Adrenal gland (tissue), 12 donors: ENCODE results near the gene MYLK. TPM values are rescaled to one million over a fixed set of nuclear protein-coding genes. Genes with fewer than 3 reads are reported as not detected.

Source experiments
- DNase-seq, 7 donors: peaks; one replicate each; pipeline ENCODE4 v3.0.0-alpha.2; 2019 to 2020
- H3K27ac ChIP-seq, 5 donors: fragments of 200-600 bp; sonication (generic) in 4 of 5; 1 replicate in 3 of 5; 2 replicates in 2 of 5; pipeline versions ENCODE4 v1.5.1 to v1.8.0; 2016 to 2020; ENCODE audit warnings: mild to moderate bottlenecking in 1 of 5
- H3K27me3 ChIP-seq: fragments of 200-600 bp; 2 replicates; pipeline ENCODE4 v1.8.0; 2021
- H3K36me3 ChIP-seq, 2 donors: fragments of 200-600 bp; replicated peaks in 1 of 2; 1 replicate in 1 of 2; 2 replicates in 1 of 2; pipeline versions ENCODE4 v1.5.1 to v1.8.0; 2018 to 2022
- H3K4me1 ChIP-seq, 2 donors: fragments of 200-600 bp; replicated peaks in 1 of 2; 1 replicate in 1 of 2; 2 replicates in 1 of 2; pipeline versions ENCODE4 v1.5.1 to v1.8.0; 2018 to 2021
- H3K4me3 ChIP-seq, 4 donors: fragments of 200-600 bp; sonication (generic) in 3 of 4; one replicate each; pipeline ENCODE4 v1.5.1; 2016 to 2018
- H3K9me3 ChIP-seq, 3 donors: fragments of 200-600 bp; sonication (generic) in 1 of 3; replicated peaks in 1 of 3; 1 replicate in 2 of 3; 2 replicates in 1 of 3; pipeline versions ENCODE4 v1.5.1 to v1.8.0; 2016 to 2021
- CTCF ChIP-seq, 6 experiments: fragments of 450-650 bp in 4 of 6; fragments of 200-600 bp in 2 of 6; sonication (generic) in 1 of 6; IDR thresholded peaks; 1 replicate in 5 of 6; 2 replicates in 1 of 6; pipeline versions ENCODE4 v1.5.1 to v1.8.0; 2016 to 2021; ENCODE audit warnings: antibody characterized with exemption in 6 of 6, mild to moderate bottlenecking in 2 of 6, moderate library complexity in 1 of 6
- POLR2A ChIP-seq, 2 donors: fragments of 450-650 bp; IDR thresholded peaks; one replicate each; pipeline ENCODE4 v1.6.1; 2017; ENCODE audit warnings: antibody characterized with exemption in 2 of 2, mild to moderate bottlenecking in 2 of 2, moderate library complexity in 1 of 2
- WGBS, 4 donors: extraction: QIAGEN DNeasy Blood & Tissue Kit in 2 of 4; methylation state at CpG; one replicate each; pipeline versions ENCODE4 v1.1.5 to v1.1.7; 2013 to 2017; 5-methylcytosine and 5-hydroxymethylcytosine counted together
- intact Hi-C, 2 donors: fragments of 100-400 bp; cut with DNase I; formaldehyde crosslinking; loops; one replicate each; pipeline versions ENCODE4 v1.14.1 to v1.15.0; 2022 to 2023
- polyA plus RNA-seq, 3 donors: library from polyadenylated mRNA; stranded (reverse); fragments of 200-250 nt in 2 of 3; fragments of 350-450 nt in 1 of 3; fragmentation: Illumina TruSeq in 1 of 3; extraction: RNeasy Lipid Tissue Mini Kit (QIAGEN cat#74804) in 1 of 3; gene quantifications; one replicate each; pipeline ENCODE4 v1.2.3, GENCODE V29; 2013 to 2014
- total RNA-seq, 9 donors: library from RNA; depleted of rRNA in 4 of 9; stranded (reverse); fragments of >200 nt in 4 of 9; fragments of 120-200 nt in 1 of 9; fragmentation: NEBNext Ultra II Directional in 1 of 9; extraction: Animal tissue kit (Norgen Biotek cat#: 25700) in 1 of 9; gene quantifications; one replicate each; pipeline versions ENCODE4 v1.1.0 to v1.2.4, GENCODE V29; 2013 to 2023
- donor health status: healthy with polysubstance abuse.
- donor health status: Bipolar disorder and iron deficiency.
- donor health status: DM: yes; HTN: yes; CAD: no.
- donor health status: DM: no; HTN: no; CAD: no.
- donor health status: DM: no; HTN: no; CAD: no.
- donor health status: DM: yes; HTN: yes; CAD: no.

Gene MYLK
- total and polyA plus RNA-seq, 12 donors: 13.3 to 124 (median 53.8) TPM

GRCh38 chr3:123805101-123805500 lies 79.0 kb downstream of the MYLK start:
- intact Hi-C loops: no loop called here
- Histone ChIP-seq H3K4me3 (no peak overlapping the region), H3K4me1 (no peaks in the 10 kb centered on the region), H3K9me3 (no peaks in the 10 kb centered on the region), H3K36me3 (no peaks in the 10 kb centered on the region), H3K27ac (no peak overlapping the region), H3K27me3 (no peaks in the 10 kb centered on the region)
- DNase-seq: no peak
- no peak for TF ChIP-seq CTCF (IDR thresholded peaks at IDR 0.05)
- no peak for TF ChIP-seq POLR2A (IDR thresholded peaks at IDR 0.05)
- 81 to 91% (median 84%) methylated on average over 7 of the region's 7 CpGs for WGBS, 4 donors

GRCh38 chr3:123804676-123805075 lies 79.5 kb downstream of the MYLK start:
- H3K4me1 ChIP-seq: no peaks in the 10 kb centered on the region
- H3K36me3 ChIP-seq: no peaks in the 10 kb centered on the region
- 82 to 94% (median 90%) methylated on average over 2 to 3 of the region's 3 CpGs for WGBS, 4 donors
- intact Hi-C loops: no loop called here
- no peak for TF ChIP-seq POLR2A (IDR thresholded peaks at IDR 0.05)
- no peak for TF ChIP-seq CTCF (IDR thresholded peaks at IDR 0.05)
- no peaks in the 10 kb centered on the region for H3K27me3 ChIP-seq
- H3K27ac ChIP-seq: no peak overlapping the region
- no peaks in the 10 kb centered on the region for H3K9me3 ChIP-seq
- no peak for DNase-seq
- H3K4me3 ChIP-seq: no peak overlapping the region

- TF ChIP-seq POLR2A (IDR thresholded peaks at IDR 0.05) (no peak), CTCF (IDR thresholded peaks at IDR 0.05) (no peak)
- DNase-seq: no peak
- Histone ChIP-seq H3K27me3 (no peaks in the 10 kb centered on the region), H3K9me3 (no peaks in the 10 kb centered on the region), H3K4me1 (no peaks in the 10 kb centered on the region), H3K27ac (no peak overlapping the region), H3K36me3 (no peaks in the 10 kb centered on the region), H3K4me3 (no peak overlapping the region)
- intact Hi-C loops: no loop called here
- 70 to 92% (median 73%) methylated on average over 4 to 5 of the region's 5 CpGs for WGBS, 4 donors
These were observed 80.6 kb downstream of the MYLK start for GRCh38 chr3:123803521-123803920.

- Histone ChIP-seq H3K27ac (no peak overlapping the region), H3K27me3 (no peaks in the 10 kb centered on the region), H3K4me1 (no peaks in the 10 kb centered on the region), H3K4me3 (no peak overlapping the region), H3K9me3 (no peaks in the 10 kb centered on the region), H3K36me3 (no peaks in the 10 kb centered on the region)
- 69 to 79% (median 74%) methylated on average over 3 of the region's 3 CpGs for WGBS, 4 donors
- intact Hi-C loops: no loop called here
- no peak for TF ChIP-seq CTCF (IDR thresholded peaks at IDR 0.05)
- TF ChIP-seq POLR2A (IDR thresholded peaks at IDR 0.05): no peak
- DNase-seq: no peak
These were observed 82.0 kb downstream of the MYLK start for GRCh38 chr3:123802007-123802625.
